GM19397 (cell line): ENCODE data around the gene NECTIN1.
A peak's percentile ranks its signal among the peaks of the same experiment; 100 is the strongest.
"Not testable (repeated sequence)": the region's sequence is repeated elsewhere in the genome, so short reads cannot be mapped to it uniquely, and the experiment has no call there.

ENCODE experiments used
- ATAC-seq: cut with Tn5 transposase; IDR thresholded peaks from one replicate; pipeline ENCODE4 v1.9.1; 2021; ENCODE audit warnings: mild to moderate bottlenecking, moderate library complexity; ENCODE audit not compliant: unreplicated experiment

The NECTIN1 gene

GRCh38 chr11:119623682-119624081 lies 105.3 kb downstream of the NECTIN1 start:
- no peak for ATAC-seq

DNA sequence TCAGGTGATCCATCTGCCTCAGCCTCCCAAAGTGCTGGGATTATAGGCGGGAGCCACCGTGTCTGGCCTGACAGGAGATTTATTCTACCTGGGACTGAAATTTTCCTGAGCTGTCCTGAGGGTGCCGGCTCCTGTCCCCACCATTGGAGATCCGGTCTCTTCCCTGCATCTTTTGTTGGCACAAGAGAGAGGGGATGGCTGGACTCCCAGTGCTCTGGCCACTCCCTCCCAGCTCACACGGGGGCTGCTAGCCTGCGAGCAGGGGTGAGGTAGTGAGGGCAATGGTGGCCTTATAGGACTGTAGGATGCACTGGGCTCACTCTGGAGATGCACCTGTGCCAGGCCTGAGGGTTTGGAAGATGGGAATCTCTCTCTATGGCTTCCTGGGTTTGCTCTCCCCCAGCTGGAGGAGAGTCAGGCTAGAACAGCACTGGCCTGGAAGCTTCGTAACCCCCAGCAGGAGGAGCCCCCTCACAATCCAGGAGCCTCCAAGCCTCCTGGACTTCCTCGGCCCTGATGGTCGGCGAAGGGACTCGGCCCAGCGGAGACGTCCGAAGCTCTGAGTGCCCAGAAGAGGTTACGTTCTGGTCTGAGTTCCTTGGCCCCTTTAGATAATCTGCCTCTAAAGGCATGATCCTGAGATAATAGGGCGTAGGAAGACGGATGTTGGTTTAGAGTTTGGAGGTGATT lies 106.4 kb downstream of the NECTIN1 start:
- no peak for ATAC-seq

DNA sequence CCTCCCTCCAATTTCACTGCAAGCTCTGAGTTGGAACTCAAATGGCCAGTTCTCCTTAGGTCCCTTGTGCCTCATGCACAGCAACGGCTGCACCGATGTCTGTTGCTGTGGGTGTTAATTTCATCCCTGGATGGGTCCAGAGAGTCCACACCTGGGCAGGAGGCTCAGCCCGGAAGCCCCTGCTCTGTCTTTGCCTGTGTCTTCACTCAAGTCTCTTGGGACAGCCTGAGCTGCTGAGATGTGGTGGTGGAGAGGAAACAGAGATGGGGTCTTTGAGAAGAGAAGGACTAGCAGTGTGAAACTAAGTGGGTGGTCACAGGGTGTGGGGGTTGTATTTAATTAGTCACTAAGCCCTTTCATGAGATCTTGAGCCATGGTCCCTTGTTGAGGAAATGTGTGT lies 109.3 kb downstream of the NECTIN1 start:
- no peak for ATAC-seq

DNA sequence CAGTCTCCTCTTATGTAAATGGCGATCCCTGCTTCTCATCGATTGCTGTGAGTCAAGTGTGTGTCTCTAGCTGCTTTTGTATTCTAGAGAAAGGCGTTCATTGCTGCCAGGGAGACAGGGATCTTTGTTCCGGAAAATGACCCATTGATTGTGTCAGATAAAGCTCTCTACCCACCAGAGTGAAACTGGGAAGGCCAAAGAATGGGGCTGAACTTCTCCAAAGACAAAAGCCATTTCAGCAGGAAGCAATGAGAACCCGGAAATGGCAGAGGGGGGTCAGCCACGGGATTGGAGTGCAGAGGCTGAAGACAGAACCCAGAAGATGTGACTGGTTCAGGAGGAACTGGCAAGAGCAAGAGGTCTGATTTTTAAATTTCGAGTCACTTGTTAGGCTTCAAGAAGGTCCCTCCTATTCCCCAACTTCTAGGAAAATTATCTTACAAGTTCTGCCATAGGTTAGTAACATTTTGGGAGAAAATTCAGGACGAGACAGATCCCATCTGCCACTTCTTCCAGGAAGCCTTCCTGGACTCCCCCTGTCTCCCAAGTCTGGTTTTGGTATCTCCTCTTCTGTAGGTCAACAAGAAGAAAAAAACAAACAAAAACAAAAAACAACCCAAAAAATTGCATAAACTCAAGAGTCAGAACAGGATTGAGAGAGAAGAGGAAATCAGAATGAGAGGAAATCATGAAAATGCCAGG lies 110.6 kb downstream of the NECTIN1 start:
- no peak for ATAC-seq

GRCh38 chr11:119617340-119617713 lies 111.7 kb downstream of the NECTIN1 start:
- no peak for ATAC-seq

DNA sequence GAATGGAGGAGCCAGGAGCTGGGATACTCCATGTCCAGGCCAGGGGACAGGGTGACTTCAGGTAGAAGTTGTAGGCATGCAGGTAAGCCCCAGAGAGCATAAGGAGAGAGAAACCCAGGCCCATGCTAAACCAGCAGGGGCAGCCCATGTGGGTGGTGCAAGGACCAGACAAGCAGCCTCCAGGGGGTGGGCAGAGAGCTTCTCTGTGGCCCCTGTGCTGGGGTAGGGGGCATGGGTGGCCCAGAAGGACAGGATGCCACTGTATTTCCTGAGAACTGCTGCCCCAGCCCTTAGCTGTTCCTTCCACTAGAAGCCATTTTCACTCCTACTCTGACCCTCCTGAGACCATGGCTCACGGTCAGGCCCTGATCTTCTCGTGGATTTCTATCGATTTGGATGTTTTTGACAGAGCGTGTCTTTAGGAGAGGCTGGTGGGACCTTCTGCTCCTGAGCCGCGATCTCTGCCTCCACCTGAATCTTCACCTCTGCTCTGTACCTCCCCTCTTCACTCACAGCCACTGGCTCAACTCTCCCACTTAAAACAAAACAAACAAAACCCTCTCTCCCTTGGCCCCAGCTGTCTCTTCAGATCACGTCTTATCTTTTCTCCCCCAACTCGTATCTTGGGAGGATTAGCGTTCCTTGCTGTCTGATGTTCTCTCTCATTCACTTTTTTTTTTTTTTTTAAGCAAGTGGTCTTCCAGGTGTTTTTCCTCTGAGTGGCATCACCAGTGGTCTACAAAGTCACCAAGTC lies 112.2 kb downstream of the NECTIN1 start:
- no peak for ATAC-seq

DNA sequence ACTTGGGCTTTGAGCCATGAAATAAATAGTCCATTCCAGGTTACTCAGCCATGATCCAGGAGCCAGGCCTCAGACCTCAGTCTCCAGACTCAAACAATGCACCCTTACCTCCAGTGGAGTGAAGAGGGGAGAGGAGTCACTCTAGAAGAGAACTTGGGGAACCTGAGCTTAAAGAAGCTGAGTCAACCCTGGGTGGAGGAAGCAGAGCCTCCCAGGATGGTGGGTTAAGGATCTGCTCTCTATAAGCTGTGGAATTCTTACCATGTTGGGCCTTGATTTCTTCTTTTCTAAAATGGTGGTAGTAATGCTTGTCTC lies 113.2 kb downstream of the NECTIN1 start:
- ATAC-seq = no peak

GRCh38 chr11:119615003-119615881 lies 113.8 kb downstream of the NECTIN1 start:
- peak; percentile 64 for ATAC-seq

DNA sequence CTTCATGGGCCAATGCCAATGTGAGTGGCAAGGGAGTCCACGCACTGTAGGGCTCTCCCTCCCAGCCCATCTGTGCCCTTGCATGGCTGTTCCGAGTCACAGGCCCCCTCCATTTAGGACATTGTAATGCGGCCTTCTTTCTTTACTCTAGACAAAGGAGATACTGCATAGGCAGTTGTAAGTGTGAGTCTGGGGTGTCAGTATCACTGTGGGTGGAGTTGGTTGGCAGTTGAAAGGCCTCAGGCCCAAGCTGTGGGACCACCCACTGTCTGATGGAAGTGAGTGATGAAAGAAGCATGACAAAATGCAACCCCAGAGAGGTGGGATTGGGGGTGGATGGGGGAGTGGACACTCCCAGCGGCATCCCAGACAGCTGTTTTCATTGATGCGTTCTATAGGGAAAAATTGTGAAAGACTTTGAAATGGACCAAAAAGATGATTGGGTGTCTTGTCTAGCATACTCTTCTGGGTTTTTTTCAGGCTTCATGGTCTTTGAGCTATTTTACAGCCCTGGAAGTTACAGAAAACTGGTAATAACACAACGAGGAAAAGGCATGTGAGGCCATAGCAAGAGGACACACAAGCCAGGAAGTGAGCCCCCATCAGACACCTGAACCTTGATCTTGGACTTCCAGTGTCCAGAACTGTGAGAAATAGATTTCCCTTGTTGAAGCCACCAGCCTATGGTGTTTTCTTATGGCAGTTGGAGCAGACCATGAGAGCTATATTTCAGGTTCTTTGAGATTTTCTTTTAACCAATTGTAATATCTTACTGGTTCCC lies 114.6 kb downstream of the NECTIN1 start:
- ATAC-seq = no peak

GRCh38 chr11:119612814-119613213 lies 116.2 kb downstream of the NECTIN1 start:
- no peak for ATAC-seq

DNA sequence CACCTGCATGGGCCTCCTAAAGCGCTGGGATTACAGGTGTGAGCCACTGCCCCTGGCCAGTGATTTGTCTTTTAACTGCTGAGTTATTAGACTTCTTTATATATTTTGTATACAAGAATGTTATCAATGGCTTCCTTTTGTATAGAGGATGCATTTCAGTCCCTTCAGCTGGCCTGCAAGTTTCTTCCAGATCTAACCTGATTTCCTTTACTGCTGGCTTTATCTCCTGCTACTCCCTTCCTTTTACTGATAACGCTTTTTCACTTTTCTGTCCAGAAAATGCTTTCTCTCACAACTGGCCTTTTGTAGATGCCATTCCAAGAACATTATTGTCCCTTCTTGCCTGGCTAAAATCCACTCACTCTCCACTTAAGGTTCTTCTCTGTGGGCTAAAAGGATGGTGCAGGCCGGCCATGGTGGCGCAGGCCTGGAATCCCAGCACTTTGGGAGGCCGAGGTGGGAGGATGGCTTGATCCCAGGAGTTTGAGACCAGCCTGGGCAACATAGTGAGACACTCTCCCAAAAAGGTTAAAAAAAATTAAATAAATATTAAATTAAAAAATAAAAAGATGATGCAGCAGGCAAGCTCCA lies 118.1 kb downstream of the NECTIN1 start:
- no peak for ATAC-seq

DNA sequence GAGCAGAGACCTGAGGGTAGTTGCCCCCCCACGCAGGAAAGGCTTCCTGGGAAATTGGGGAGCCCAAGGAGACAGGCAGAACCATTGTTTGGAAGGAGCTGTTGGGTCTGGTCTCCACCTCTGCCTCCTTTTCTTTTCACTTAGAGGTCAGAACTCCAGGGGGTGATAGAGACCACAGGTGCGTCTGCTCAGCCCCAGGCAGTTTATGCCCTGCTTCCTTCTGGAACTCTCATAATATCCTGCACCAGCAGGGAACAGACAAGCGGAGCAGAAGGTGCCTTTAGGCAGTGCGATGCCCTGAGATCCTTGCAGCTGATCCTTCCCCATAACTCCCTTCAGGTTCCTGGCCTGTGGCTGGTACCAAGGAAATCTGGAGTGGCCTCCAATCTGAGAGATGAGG lies 120.2 kb downstream of the NECTIN1 start:
- no peak for ATAC-seq

GRCh38 chr11:119608201-119608600 lies 120.8 kb downstream of the NECTIN1 start:
- no peak for ATAC-seq

DNA sequence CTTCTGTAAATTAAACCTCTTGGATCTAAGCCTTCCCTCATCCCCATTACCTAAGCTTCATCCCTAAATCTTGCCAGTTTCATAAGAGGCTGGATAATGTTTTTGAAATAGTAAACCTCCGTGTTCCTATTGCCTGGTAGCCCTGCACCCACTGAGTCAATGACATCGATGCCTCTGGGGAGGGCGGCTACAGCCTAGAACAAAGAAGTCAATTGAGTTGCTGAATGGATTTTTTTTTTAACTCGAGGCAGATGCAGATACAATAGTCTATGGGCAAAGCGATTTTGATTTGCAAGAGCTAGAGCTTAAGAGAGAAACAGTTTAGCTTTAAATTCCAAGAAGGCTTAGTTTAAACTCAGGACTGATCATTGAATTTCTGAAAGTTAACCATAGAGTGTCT lies 121.3 kb downstream of the NECTIN1 start:
- ATAC-seq = no peak

DNA sequence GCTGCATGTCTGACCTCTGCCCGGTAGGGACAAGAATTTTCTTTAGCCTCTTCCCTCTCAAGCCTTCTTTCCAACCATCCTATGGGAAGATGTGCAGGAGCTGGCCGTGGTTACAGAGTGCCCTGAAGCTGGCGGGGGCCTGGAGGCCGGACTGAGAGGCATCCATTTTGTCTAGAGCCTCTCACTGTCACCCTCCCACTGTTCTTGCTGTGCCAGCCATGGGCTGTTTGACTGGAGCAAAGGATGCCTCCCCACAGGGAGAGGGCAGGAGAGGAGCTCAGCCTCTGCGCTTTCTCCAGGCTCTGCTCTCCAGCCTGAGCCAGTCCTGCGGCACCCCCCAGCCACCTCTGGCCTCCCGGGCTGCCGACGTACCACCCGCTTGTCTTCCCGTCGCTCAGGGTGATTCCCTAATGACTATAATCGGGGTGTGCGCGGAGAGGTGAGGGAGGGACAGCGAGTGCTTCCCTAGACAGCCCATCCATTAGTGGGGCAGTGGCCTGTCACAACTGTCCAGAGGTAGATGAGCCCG lies 123.8 kb downstream of the NECTIN1 start:
- no peak for ATAC-seq

DNA sequence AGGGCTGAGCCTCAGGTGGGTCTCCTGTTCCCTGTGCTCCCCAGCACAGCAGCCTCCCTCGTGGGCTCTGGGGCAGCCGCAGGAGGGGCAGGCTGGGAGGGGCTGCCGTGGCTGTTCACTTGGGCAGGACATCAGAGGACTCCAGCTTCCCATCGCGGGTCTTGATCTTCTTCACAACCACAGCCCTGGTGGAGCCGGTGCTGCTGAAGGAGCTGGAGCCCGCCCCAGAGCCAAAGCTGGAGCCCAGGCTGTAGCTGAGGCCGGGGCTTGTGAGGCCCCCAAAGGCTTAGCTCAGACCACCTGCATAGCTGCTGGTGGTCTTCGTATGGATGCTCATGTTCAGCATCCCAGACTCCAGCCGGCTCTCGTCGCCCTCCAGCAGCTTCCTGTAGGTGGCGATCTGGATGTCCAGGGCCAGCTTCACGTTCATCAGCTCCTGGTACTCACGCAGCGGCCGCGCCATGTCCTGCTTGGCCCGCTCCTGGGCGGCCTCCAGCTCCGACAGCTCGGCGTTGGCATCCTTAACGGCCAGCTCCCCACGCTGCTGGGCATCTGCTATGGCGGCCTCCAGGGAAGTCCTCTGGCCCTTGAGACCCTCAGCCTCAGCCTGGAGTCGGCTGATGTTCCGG lies 126.1 kb downstream of the NECTIN1 start:
- no peak for ATAC-seq

DNA sequence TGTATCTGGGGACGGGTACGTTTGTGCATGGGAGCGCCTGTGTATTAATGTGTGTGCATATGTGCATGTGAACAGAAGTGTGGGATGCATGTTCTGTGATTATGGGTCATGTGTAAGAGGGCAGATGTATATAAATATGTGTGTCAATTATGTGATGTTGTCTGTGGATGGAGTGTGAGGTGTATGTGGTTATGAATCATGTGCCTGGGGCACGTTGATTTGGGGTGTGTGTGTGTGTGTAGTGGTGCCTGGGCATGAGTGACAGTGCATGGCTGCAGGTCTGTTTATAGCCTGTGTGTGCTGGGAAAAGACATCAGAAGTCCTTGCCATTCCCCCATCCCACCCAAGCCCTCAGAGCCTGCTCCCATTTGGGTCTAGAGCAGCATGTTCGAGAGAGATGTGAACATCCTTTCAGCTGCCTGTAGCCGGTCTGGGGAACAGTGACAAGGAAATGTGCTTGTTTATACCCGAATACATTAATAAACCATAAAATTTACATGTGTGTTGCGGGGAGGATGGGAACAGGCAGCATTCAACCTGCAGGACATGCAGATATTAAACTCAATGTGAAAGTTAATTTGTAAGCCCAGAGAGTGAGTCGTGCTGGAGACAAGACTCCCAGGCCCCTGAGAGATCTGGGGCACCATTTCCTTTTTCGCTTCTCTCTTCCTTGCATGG lies 129.0 kb downstream of the NECTIN1 start:
- no peak for ATAC-seq

GRCh38 chr11:119595941-119596340 lies 133.1 kb downstream of the NECTIN1 start:
- not testable (repeated sequence) for ATAC-seq
